ENCODE data around the gene TYW1B.
"Not testable (repeated sequence)": the region's sequence is repeated elsewhere in the genome, so short reads cannot be mapped to it uniquely, and the experiment has no call there.

Gene TYW1B

DNA sequence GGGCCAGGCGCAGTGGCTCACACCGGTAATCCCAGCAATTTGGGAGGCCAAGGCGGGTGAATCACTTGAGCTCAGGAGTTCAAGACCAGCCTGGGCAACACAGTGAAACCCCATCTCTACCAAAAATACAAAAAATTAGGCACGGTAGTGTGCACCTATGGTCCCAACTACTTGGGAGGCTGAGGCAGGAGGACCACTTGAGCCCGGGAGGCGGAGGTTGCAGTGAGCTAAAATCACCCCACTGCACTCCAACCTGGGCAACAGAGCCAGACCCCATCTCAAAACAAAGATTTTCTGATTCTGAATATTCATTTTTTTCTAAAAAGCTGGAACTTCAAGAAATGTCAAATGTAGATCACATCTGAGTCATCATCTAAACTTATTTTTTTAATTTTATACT, 10.3 kb upstream of the TYW1B start:
- H3K4me3 ChIP-seq (ENCODE audit: low read depth in 1 of 5, low read length in 5 of 5); H3K27ac ChIP-seq (ENCODE audit: low read depth, low read length); H3K27me3 ChIP-seq (ENCODE audit: control insufficient read depth in 5 of 5, insufficient read depth in 4 of 5, low read length in 5 of 5); H3K4me1 ChIP-seq (ENCODE audit: control insufficient read depth in 5 of 5, insufficient read depth in 5 of 5, low read length in 5 of 5); H3K9ac ChIP-seq (ENCODE audit: low read length in 5 of 5); H3K9me3 ChIP-seq (ENCODE audit: control insufficient read depth in 5 of 5, low read length in 5 of 5): not testable (repeated sequence)
- H3K36me3 ChIP-seq (ENCODE audit: control insufficient read depth in 5 of 5, insufficient read depth in 5 of 5, low read length in 5 of 5), result peaks cover 10 to 24% (median 17%) of the 10 kb centered on the region in 5 donors

DNA sequence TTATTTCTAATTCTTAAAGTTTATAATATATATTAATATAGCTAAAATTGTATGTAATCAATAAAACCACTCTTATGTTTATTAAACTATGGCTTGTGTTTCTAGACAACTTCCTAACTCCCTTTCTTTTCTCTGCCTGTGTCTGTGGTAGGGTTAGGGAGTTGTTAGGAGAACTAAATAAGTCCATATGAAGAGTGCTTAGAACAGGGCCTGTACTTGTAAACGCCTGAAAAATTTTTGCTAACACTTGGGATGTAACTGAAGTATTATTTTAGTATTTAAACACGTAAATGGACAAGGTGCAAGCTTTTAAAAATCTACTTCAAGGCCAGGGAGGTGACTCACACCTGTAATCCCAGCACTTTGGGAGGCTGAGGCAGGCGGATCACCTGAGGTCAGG, 9.3 kb upstream of the TYW1B start:
- peaks cover 18 to 34% (median 24%) of the 10 kb centered on the region in 5 donors for H3K36me3 ChIP-seq (ENCODE audit: control insufficient read depth in 5 of 5, insufficient read depth in 5 of 5, low read length in 5 of 5)
- H3K9ac ChIP-seq (ENCODE audit: low read length in 5 of 5); H3K4me1 ChIP-seq (ENCODE audit: control insufficient read depth in 5 of 5, insufficient read depth in 5 of 5, low read length in 5 of 5); H3K27ac ChIP-seq (ENCODE audit: low read depth, low read length); H3K4me3 ChIP-seq (ENCODE audit: low read depth in 1 of 5, low read length in 5 of 5); H3K9me3 ChIP-seq (ENCODE audit: control insufficient read depth in 5 of 5, low read length in 5 of 5); H3K27me3 ChIP-seq (ENCODE audit: control insufficient read depth in 5 of 5, insufficient read depth in 4 of 5, low read length in 5 of 5): not testable (repeated sequence)

DNA sequence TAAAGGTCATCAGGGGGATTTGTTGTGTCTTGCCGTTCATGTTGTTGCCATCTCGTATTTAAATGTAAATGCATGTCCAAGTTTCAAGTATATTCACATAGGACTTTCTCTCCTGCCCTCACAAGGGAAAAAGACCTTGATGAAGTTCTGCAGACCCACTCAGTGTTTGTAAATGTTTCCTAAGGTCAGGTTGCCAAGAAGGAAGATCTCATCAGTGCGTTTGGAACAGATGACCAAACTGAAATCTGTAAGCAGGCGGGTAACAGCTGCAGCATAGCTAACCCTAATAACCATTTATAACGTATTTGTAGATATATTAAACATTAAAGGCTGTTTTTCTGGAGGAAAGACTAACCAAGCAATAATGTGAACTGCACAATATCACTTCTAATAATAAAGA, 2.6 kb upstream of the TYW1B start:
- Histone ChIP-seq H3K4me1 (ENCODE audit: control insufficient read depth in 5 of 5, insufficient read depth in 5 of 5, low read length in 5 of 5) (peaks cover 2 to 21% (median 11%) of the 10 kb centered on the region in 5 donors), H3K4me3 (ENCODE audit: low read depth in 1 of 5, low read length in 5 of 5) (peak overlapping the region in 4 of 5 donors; percentile 77 to 89 (median 84)), H3K36me3 (ENCODE audit: control insufficient read depth in 5 of 5, insufficient read depth in 5 of 5, low read length in 5 of 5) (peaks cover 11 to 26% (median 14%) of the 10 kb centered on the region in 5 donors), H3K9ac (ENCODE audit: low read length in 5 of 5) (peak overlapping the region in 1 of 5 donors; percentile 81), H3K27ac (ENCODE audit: low read depth, low read length) (peak overlapping the region; percentile 95)
- H3K27me3 ChIP-seq (ENCODE audit: control insufficient read depth in 5 of 5, insufficient read depth in 4 of 5, low read length in 5 of 5); H3K9me3 ChIP-seq (ENCODE audit: control insufficient read depth in 5 of 5, low read length in 5 of 5): not testable (repeated sequence)

DNA sequence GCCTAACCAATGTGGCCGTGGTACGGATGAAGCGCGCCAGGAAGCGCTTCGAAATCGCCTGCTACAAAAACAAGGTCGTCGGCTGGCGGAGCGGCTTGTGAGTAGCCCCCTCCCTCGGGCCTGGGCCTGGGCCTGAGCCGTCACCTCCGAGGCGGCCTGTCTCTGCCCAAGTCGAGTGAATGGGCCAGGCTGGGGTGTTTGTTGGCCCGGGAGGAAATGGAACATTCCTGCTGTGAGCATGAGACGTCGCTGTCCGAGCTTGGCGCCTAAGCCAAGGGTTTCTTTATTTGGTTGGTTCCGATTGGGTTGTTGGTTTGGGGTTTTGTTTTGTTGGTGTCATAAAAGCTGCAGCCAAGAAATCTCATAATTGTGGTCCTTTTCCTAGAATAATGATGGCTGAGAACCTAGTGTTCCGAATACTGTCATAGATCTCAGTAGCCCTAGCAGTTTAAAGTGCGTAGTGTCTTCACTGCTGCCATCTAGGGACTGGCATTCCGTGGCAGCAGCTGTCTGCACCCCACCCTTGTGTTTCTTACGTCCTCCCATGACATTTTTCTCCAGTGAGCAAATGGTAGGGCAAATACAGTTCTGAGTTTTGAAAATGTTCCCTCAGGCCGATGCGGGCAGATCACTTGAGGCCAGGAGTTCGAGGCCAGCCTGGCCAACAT, 1.8 kb upstream of the TYW1B start:
- not testable (repeated sequence) for H3K9me3 ChIP-seq (ENCODE audit: control insufficient read depth in 5 of 5, low read length in 5 of 5); H3K27me3 ChIP-seq (ENCODE audit: control insufficient read depth in 5 of 5, insufficient read depth in 4 of 5, low read length in 5 of 5)
- Histone ChIP-seq H3K27ac (ENCODE audit: low read depth, low read length) (peak overlapping the region; percentile 95), H3K36me3 (ENCODE audit: control insufficient read depth in 5 of 5, insufficient read depth in 5 of 5, low read length in 5 of 5) (peaks cover 11 to 24% (median 14%) of the 10 kb centered on the region in 5 donors), H3K9ac (ENCODE audit: low read length in 5 of 5) (peak overlapping the region; percentile 66 to 93 (median 81)), H3K4me3 (ENCODE audit: low read depth in 1 of 5, low read length in 5 of 5) (peak overlapping the region; percentile 70 to 89 (median 82)), H3K4me1 (ENCODE audit: control insufficient read depth in 5 of 5, insufficient read depth in 5 of 5, low read length in 5 of 5) (peaks cover 2 to 21% (median 11%) of the 10 kb centered on the region in 5 donors)

DNA sequence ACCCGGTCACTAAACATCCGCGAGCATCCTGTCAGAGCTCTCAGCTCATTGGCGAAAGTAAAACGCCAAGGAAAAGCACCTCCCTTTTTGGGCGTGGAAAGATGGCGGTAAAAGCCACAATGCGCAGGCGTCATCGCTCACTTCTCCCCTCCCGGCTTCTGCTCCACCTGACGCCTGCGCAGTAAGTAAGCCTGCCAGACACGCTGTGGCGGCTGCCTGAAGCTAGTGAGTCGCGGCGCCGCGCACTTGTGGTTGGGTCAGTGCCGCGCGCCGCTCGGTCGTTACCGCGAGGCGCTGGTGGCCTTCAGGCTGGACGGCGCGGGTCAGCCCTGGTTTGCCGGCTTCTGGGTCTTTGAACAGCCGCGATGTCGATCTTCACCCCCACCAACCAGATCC, 1.3 kb upstream of the TYW1B start:
- not testable (repeated sequence) for H3K9me3 ChIP-seq (ENCODE audit: control insufficient read depth in 5 of 5, low read length in 5 of 5); H3K27me3 ChIP-seq (ENCODE audit: control insufficient read depth in 5 of 5, insufficient read depth in 4 of 5, low read length in 5 of 5)
- peak overlapping the region; percentile 66 to 93 (median 81) for H3K9ac ChIP-seq (ENCODE audit: low read length in 5 of 5)
- H3K4me3 ChIP-seq (ENCODE audit: low read depth in 1 of 5, low read length in 5 of 5), result peak overlapping the region; percentile 70 to 89 (median 82)
- peak overlapping the region; percentile 95 for H3K27ac ChIP-seq (ENCODE audit: low read depth, low read length)
- peaks cover 9 to 21% (median 14%) of the 10 kb centered on the region in 5 donors for H3K36me3 ChIP-seq (ENCODE audit: control insufficient read depth in 5 of 5, insufficient read depth in 5 of 5, low read length in 5 of 5)
- peaks cover 2 to 21% (median 11%) of the 10 kb centered on the region in 5 donors for H3K4me1 ChIP-seq (ENCODE audit: control insufficient read depth in 5 of 5, insufficient read depth in 5 of 5, low read length in 5 of 5)

DNA sequence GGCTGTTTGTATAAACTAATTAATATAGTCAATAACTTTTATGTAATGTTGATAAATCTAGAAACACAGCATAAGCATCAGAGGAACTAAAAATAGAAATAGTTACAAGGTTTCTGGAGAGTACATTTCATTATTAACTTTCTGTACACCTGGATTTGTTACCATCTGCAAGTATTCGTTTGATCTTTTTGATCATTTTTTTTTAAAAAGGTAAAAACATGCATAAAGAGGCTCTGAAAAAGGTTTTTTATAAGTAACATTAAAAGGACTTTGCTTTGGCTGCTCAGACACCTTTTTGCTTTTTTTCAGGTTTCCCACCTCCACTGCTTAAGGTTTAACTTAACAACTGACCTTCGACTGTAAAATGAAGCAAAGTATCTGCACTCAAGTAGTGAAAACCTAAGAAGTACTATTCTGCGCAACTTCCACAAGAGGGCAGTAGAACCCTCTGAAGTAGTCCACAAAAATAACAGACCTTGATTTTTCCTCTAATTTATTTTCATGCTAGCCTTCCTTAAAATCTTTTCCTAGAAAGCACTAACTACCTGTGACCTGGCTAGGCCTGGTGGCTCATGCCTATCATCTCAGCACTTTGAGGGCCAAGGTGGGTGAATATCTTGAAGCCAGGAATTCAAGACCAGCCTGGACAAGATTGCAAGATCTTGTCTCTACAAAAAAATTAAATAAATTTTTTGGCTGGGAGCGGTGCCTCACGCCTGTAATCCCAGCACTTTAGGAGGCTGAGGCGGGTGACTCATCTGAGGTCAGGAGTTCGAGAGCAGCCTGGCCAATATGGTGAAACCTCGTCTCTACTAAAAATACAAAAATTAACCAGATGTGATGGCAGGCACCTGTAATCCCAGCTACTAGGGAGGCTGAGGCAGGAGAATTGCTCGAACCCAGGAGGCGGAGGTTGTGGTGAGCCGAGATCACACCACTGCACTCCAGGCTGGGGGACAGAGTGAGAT, 4.0 kb downstream of the TYW1B start:
- not testable (repeated sequence) for H3K9me3 ChIP-seq (ENCODE audit: control insufficient read depth in 5 of 5, low read length in 5 of 5); H3K27me3 ChIP-seq (ENCODE audit: control insufficient read depth in 5 of 5, insufficient read depth in 4 of 5, low read length in 5 of 5); H3K27ac ChIP-seq (ENCODE audit: low read depth, low read length); H3K36me3 ChIP-seq (ENCODE audit: control insufficient read depth in 5 of 5, insufficient read depth in 5 of 5, low read length in 5 of 5); H3K4me3 ChIP-seq (ENCODE audit: low read depth in 1 of 5, low read length in 5 of 5); H3K4me1 ChIP-seq (ENCODE audit: control insufficient read depth in 5 of 5, insufficient read depth in 5 of 5, low read length in 5 of 5); H3K9ac ChIP-seq (ENCODE audit: low read length in 5 of 5)

DNA sequence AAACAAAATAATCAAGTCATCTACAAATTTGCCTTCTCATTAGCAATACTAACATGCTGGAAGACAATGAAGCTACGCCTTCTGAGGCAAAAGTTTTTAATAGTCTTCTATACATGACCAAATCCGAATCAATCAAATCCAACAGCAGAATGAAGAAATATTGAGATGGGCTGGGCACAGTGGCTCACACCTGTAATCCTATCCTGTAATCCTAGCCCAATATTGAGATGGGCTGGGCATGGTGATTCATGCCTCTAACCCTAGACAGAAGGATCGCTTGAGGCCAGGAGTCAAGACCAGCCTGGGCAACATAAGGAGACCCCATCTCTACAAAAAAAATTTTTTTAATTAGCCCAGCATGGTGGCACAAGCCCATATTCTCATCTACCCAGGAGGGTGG, 5.5 kb downstream of the TYW1B start:
- H3K4me3 ChIP-seq (ENCODE audit: low read depth in 1 of 5, low read length in 5 of 5); H3K27ac ChIP-seq (ENCODE audit: low read depth, low read length); H3K27me3 ChIP-seq (ENCODE audit: control insufficient read depth in 5 of 5, insufficient read depth in 4 of 5, low read length in 5 of 5); H3K4me1 ChIP-seq (ENCODE audit: control insufficient read depth in 5 of 5, insufficient read depth in 5 of 5, low read length in 5 of 5); H3K9ac ChIP-seq (ENCODE audit: low read length in 5 of 5); H3K9me3 ChIP-seq (ENCODE audit: control insufficient read depth in 5 of 5, low read length in 5 of 5); H3K36me3 ChIP-seq (ENCODE audit: control insufficient read depth in 5 of 5, insufficient read depth in 5 of 5, low read length in 5 of 5): not testable (repeated sequence)

DNA sequence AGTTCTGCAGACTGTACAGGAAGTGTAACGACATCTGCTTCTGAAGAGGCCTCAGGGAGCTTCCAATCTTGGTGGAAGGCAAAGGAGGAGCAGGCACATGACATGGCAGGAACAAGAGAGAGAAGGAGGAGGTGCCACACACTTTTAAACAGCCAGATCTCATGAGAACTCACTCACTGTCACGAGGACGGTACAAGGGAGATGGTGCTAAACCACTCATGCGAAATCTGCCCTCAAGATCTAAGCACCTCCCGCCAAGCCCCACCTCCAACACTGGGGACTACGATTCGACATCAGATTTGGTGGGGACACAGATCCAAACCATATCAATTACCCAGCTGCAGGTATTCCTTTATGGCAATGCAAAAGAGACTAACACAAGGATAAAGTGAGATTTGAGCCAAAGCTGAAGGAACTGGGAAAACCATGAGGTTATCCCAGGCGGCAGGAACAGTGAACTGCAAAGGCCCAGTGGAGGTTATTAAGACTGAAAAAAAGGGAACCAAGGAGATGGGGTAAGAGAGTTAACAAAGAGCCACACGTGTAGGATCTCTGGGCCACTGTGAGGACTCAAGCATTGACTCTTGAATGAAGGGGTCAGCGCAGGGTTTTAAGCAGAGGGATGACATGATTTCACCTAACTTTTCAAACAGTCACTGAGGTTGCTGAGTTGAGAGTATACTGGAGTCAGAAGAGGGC, 9.2 kb downstream of the TYW1B start:
- not testable (repeated sequence) for H3K9me3 ChIP-seq (ENCODE audit: control insufficient read depth in 5 of 5, low read length in 5 of 5); H3K36me3 ChIP-seq (ENCODE audit: control insufficient read depth in 5 of 5, insufficient read depth in 5 of 5, low read length in 5 of 5)

DNA sequence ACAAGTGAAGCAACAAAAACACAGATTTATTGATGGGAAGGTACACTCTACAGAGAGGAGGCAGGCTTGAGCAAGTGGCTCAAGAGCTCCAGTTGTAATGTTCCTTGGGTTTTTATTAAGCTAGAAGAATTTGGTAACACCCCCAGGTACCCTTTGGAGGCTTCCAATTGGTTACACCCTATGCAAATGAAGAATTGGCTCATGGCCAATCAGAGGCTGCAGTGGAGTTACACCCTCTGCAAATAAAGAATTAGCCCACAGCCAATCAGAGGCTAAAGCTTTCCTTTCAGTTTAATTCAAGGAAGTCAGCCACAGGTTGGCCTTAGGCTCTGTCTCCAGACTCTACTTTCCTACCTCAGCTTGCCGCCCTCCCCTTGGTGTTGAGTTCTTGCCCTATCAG, 10.3 kb downstream of the TYW1B start:
- H3K27ac ChIP-seq (ENCODE audit: low read depth, low read length); H3K9me3 ChIP-seq (ENCODE audit: control insufficient read depth in 5 of 5, low read length in 5 of 5); H3K4me1 ChIP-seq (ENCODE audit: control insufficient read depth in 5 of 5, insufficient read depth in 5 of 5, low read length in 5 of 5); H3K9ac ChIP-seq (ENCODE audit: low read length in 5 of 5); H3K36me3 ChIP-seq (ENCODE audit: control insufficient read depth in 5 of 5, insufficient read depth in 5 of 5, low read length in 5 of 5); H3K4me3 ChIP-seq (ENCODE audit: low read depth in 1 of 5, low read length in 5 of 5); H3K27me3 ChIP-seq (ENCODE audit: control insufficient read depth in 5 of 5, insufficient read depth in 4 of 5, low read length in 5 of 5): not testable (repeated sequence)

More for the DNA sequence above, 9.2 kb downstream of the TYW1B start:
- not testable (repeated sequence) for H3K9ac ChIP-seq (ENCODE audit: low read length in 5 of 5); H3K4me1 ChIP-seq (ENCODE audit: control insufficient read depth in 5 of 5, insufficient read depth in 5 of 5, low read length in 5 of 5); H3K27me3 ChIP-seq (ENCODE audit: control insufficient read depth in 5 of 5, insufficient read depth in 4 of 5, low read length in 5 of 5); H3K4me3 ChIP-seq (ENCODE audit: low read depth in 1 of 5, low read length in 5 of 5); H3K27ac ChIP-seq (ENCODE audit: low read depth, low read length)
